GM23248 (cell line): ENCODE measurements around the gene C4B.
"Not testable (repeated sequence)": the region's sequence is repeated elsewhere in the genome, so short reads cannot be mapped to it uniquely, and the experiment has no call there.

Experiments
- EZH2 ChIP-seq: fragments of 200-600 bp; sonication (generic); IDR thresholded peaks from 2 replicates; pipeline ENCODE4 v1.6.1; 2018; ENCODE audit warnings: antibody characterized with exemption, mild to moderate bottlenecking; ENCODE audit not compliant: insufficient read depth, poor library complexity, severe bottlenecking
- EZH2phosphoT487 ChIP-seq: fragments of 200-600 bp; sonication (generic); IDR thresholded peaks from 2 replicates; pipeline ENCODE4 v1.6.1; 2018; ENCODE audit warnings: antibody characterized with exemption, moderate library complexity, mild to moderate bottlenecking, low read depth; ENCODE audit not compliant: insufficient read depth

DNA sequence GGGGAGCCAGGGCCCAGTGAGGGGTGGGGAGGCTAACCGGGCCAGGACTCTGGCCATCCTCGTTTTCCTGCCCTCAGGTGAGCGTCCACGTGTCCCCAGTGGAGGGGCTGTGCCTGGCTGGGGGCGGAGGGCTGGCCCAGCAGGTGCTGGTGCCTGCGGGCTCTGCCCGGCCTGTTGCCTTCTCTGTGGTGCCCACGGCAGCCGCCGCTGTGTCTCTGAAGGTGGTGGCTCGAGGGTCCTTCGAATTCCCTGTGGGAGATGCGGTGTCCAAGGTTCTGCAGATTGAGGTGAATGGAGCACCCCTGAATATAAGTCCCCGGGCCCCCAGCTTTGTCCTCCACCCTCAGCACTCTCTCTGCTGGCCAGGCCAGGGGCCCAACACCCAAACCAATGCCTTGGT lies 20.2 kb upstream of the C4B start:
- not testable (repeated sequence) for TF ChIP-seq EZH2, EZH2phosphoT487
